IMR-90 (cell line): ENCODE measurements around the gene IMMT. TPM values are rescaled to one million over a fixed set of nuclear protein-coding genes. Genes with fewer than 3 reads are reported as not detected.

Experiments
- ATAC-seq: fragments of 200-7000 bp; cut with Tn5 transposase; 2 replicates; pipeline ENCODE4 v1.9.1; 2020; ENCODE audit warnings: low read depth, mild to moderate bottlenecking, moderate library complexity
- BruUV-seq: library from RNA; stranded (reverse); fragments of 400-500 nt; replicated peaks from 2 replicates; lab custom pipeline; 2021; lab: Mats Ljungman, UMichigan
- CTCF ChIA-PET: fragments of 300-600 bp; formaldehyde crosslinking; extraction: SDS; loops from one replicate; lab custom pipeline; 2021; ENCODE audit warnings: antibody characterized with exemption; lab: Yijun Ruan, JAX
- POLR2A ChIA-PET: fragments of 300-600 bp; sonication (Branson Sonifier 250); formaldehyde crosslinking; loops from one replicate; lab custom pipeline; 2022; ENCODE audit warnings: antibody characterized with exemption; ENCODE audit not compliant: unreplicated experiment; lab: Charles Lee
- DNase-seq: peaks from one replicate; pipeline ENCODE4 v3.0.0; 2013
- H2AFZ ChIP-seq: replicated peaks from 2 replicates; pipeline ENCODE3; 2013; ENCODE audit warnings: low read length, mild to moderate bottlenecking; ENCODE audit not compliant: poor library complexity
- H2AK5ac ChIP-seq: 2 replicates; pipeline ENCODE4 v1.6.1; 2013; ENCODE audit warnings: low read depth, low read length, inconsistent platforms
- H2AK9ac ChIP-seq: replicated peaks from 2 replicates; pipeline ENCODE3; 2013; ENCODE audit warnings: mild to moderate bottlenecking, low read depth, low read length, moderate library complexity; ENCODE audit not compliant: poor library complexity
- H2BK120ac ChIP-seq: 2 replicates; pipeline ENCODE4 v1.6.1; 2013; ENCODE audit warnings: low read depth, low read length, inconsistent platforms
- H2BK15ac ChIP-seq: 3 replicates; pipeline ENCODE4 v1.6.1; 2013; ENCODE audit warnings: low read depth, low read length, inconsistent platforms
- H2BK20ac ChIP-seq: 2 replicates; pipeline ENCODE4 v1.6.1; 2013; ENCODE audit warnings: low read depth, mild to moderate bottlenecking, inconsistent platforms, low read length, moderate library complexity
- H2BK5ac ChIP-seq: 2 replicates; pipeline ENCODE4 v1.6.1; 2013; ENCODE audit warnings: mild to moderate bottlenecking, low read depth, low read length, inconsistent platforms; ENCODE audit not compliant: poor library complexity, severe bottlenecking
- H3K14ac ChIP-seq: replicated peaks from 2 replicates; pipeline ENCODE4 v1.6.1; 2013; ENCODE audit warnings: low read depth, low read length, inconsistent platforms
- H3K18ac ChIP-seq: 2 replicates; pipeline ENCODE4 v1.6.1; 2013; ENCODE audit warnings: low read depth, low read length, control low read depth
- H3K23ac ChIP-seq: 2 replicates; pipeline ENCODE4 v1.6.1; 2013; ENCODE audit warnings: low read depth, low read length, inconsistent platforms
- H3K27ac ChIP-seq: 2 replicates; pipeline ENCODE4 v1.5.1; 2013; ENCODE audit warnings: mild to moderate bottlenecking, control low read depth, low read length; ENCODE audit not compliant: insufficient read depth
- H3K27me3 ChIP-seq: 2 replicates; pipeline ENCODE4 v1.6.1; 2013; ENCODE audit warnings: low read length; ENCODE audit not compliant: control insufficient read depth, insufficient read depth
- H3K36me3 ChIP-seq: 2 replicates; pipeline ENCODE4 v1.6.1; 2013; ENCODE audit warnings: low read length, mixed read lengths; ENCODE audit not compliant: control insufficient read depth, insufficient read depth
- H3K4ac ChIP-seq: 2 replicates; pipeline ENCODE4 v1.6.1; 2013; ENCODE audit warnings: low read depth, low read length, inconsistent platforms
- H3K4me1 ChIP-seq: 2 replicates; pipeline ENCODE4 v1.6.1; 2013; ENCODE audit warnings: low read length, mixed read lengths; ENCODE audit not compliant: control insufficient read depth, insufficient read depth
- H3K4me2 ChIP-seq: 2 replicates; pipeline ENCODE4 v1.6.1; 2013; ENCODE audit warnings: low read depth, mild to moderate bottlenecking, control low read depth, low read length, moderate library complexity
- H3K4me3 ChIP-seq: 2 replicates; pipeline ENCODE4 v1.5.1; 2013; ENCODE audit warnings: low read depth, mild to moderate bottlenecking, control low read depth, low read length, moderate library complexity; ENCODE audit not compliant: insufficient read depth
- H3K56ac ChIP-seq: 2 replicates; pipeline ENCODE4 v1.6.1; 2013; ENCODE audit warnings: low read length, inconsistent platforms; ENCODE audit not compliant: insufficient read depth; ENCODE audit errors: extremely low read depth
- H3K79me1 ChIP-seq, 2 experiments: 2 replicates each; pipeline ENCODE4 v1.6.1; 2013; ENCODE audit warnings: low read length in 2 of 2, inconsistent platforms in 1 of 2, low read depth in 1 of 2
- H3K9ac ChIP-seq: 2 replicates; pipeline ENCODE4 v1.6.1; 2013; ENCODE audit warnings: low read depth, low read length, control low read depth
- H3K9me1 ChIP-seq: 2 replicates; pipeline ENCODE4 v1.6.1; 2013; ENCODE audit warnings: low read length, inconsistent platforms; ENCODE audit not compliant: insufficient read depth
- H3K9me3 ChIP-seq: 2 replicates; pipeline ENCODE4 v1.6.1; 2013; ENCODE audit warnings: low read length; ENCODE audit not compliant: control insufficient read depth, insufficient read depth
- H4K20me1 ChIP-seq: 2 replicates; pipeline ENCODE4 v1.6.1; 2013; ENCODE audit warnings: low read length, inconsistent platforms; ENCODE audit not compliant: insufficient read depth
- H4K5ac ChIP-seq: 2 replicates; pipeline ENCODE4 v1.6.1; 2013; ENCODE audit warnings: mild to moderate bottlenecking, low read depth, low read length, control low read depth
- H4K8ac ChIP-seq, 2 experiments: 2 replicates each; pipeline ENCODE4 v1.6.1; 2013; ENCODE audit warnings: low read depth in 2 of 2, low read length in 2 of 2, control low read depth in 1 of 2, inconsistent platforms in 1 of 2
- H4K91ac ChIP-seq: 2 replicates; pipeline ENCODE4 v1.6.1; 2013; ENCODE audit warnings: low read depth, low read length, inconsistent platforms; ENCODE audit not compliant: insufficient read depth
- BHLHE40 ChIP-seq: fragments of 150-350 bp; IDR thresholded peaks from 2 replicates; pipeline ENCODE4 v1.6.1; 2016; ENCODE audit warnings: mild to moderate bottlenecking, low read depth, low read length
- CEBPB ChIP-seq: IDR thresholded peaks from 2 replicates; pipeline ENCODE4 v1.6.1; 2012; ENCODE audit warnings: low read depth, low read length, improper control_type of control experiment
- CHD1 ChIP-seq: IDR thresholded peaks from 2 replicates; pipeline ENCODE4 v1.6.1; 2012; ENCODE audit warnings: low read depth, low read length, improper control_type of control experiment
- CTCF ChIP-seq: conservative IDR thresholded peaks from 2 replicates; pipeline ENCODE4 v1.5.1; 2012; ENCODE audit warnings: mild to moderate bottlenecking, low read depth, low read length, improper control_type of control experiment
- ELK1 ChIP-seq: fragments of 150-350 bp; IDR thresholded peaks from 2 replicates; pipeline ENCODE4 v1.6.1; 2016; ENCODE audit warnings: low read depth, mild to moderate bottlenecking, low read length, moderate library complexity, borderline replicate concordance
- FOS ChIP-seq: fragments of 150-350 bp; IDR thresholded peaks from 2 replicates; pipeline ENCODE4 v1.6.1; 2016; ENCODE audit warnings: low read depth, low read length
- MXI1 ChIP-seq: IDR thresholded peaks from 2 replicates; pipeline ENCODE4 v1.6.1; 2012; ENCODE audit warnings: low read depth, mild to moderate bottlenecking, low read length, moderate library complexity, borderline replicate concordance
- NFE2L2 ChIP-seq: fragments of 150-350 bp; IDR thresholded peaks from 2 replicates; pipeline ENCODE4 v1.6.1; 2016; ENCODE audit warnings: low read depth, mild to moderate bottlenecking, low read length
- POLR2A ChIP-seq: IDR thresholded peaks from 2 replicates; pipeline ENCODE4 v1.6.1; 2012; ENCODE audit warnings: mild to moderate bottlenecking, low read depth, low read length
- RAD21 ChIP-seq: IDR thresholded peaks from 2 replicates; pipeline ENCODE4 v1.6.1; 2012; ENCODE audit warnings: low read length, improper control_type of control experiment
- RCOR1 ChIP-seq: IDR thresholded peaks from 2 replicates; pipeline ENCODE4 v1.6.1; 2012; ENCODE audit warnings: mild to moderate bottlenecking, low read length, improper control_type of control experiment; ENCODE audit not compliant: insufficient replicate concordance
- RFX5 ChIP-seq: IDR thresholded peaks from 2 replicates; pipeline ENCODE4 v1.8.0; 2012; ENCODE audit warnings: low read depth, mild to moderate bottlenecking, low read length, moderate library complexity
- SMC3 ChIP-seq: fragments of 150-350 bp; IDR thresholded peaks from 2 replicates; pipeline ENCODE4 v1.6.1; 2016; ENCODE audit warnings: low read depth, mild to moderate bottlenecking, antibody characterized with exemption, low read length, moderate library complexity
- WGBS, 2 experiments: methylation state at CpG; one replicate each; pipeline versions ENCODE4 v1.1.5 to v1.1.7; 2013; ENCODE audit warnings: missing lambda C conversion rate in 2 of 2; ENCODE audit not compliant: insufficient read length in 1 of 2; ENCODE audit errors: extremely low coverage in 2 of 2; 5-methylcytosine and 5-hydroxymethylcytosine counted together
- dilution Hi-C: fragments of 300-500 bp; cut with HindIII; formaldehyde crosslinking; loops from one replicate; pipeline ENCODE4 v1.14.3; 2018; ENCODE audit warnings: low sequenced_read_pairs; ENCODE audit not compliant: unreplicated experiment
- in situ Hi-C: fragments of 300-500 bp; cut with MboI; formaldehyde crosslinking; loops from 3 replicates; pipeline ENCODE4 v1.14.3; 2019; ENCODE audit warnings: low sequenced_read_pairs, inconsistent platforms, mixed read lengths
- intact Hi-C: fragments of 100-400 bp; cut with micrococcal nuclease; formaldehyde crosslinking; loops from 2 replicates; pipeline ENCODE4 v1.10.0; 2022
- polyA plus RNA-seq, 3 experiments: library from polyadenylated mRNA; depleted of rRNA; stranded (reverse); fragments of >200 nt; gene quantifications; 2 replicates each; pipeline ENCODE4 v1.2.3, GENCODE V29; 2012; ENCODE audit warnings: low replicate concordance in 1 of 3
- total RNA-seq: library from RNA; depleted of rRNA; stranded (reverse); fragments of >200 nt; gene quantifications from 2 replicates; pipeline ENCODE4 v1.2.3, GENCODE V29; 2012
- TF ChIP-seq, protein P1 (sequence below): fragments of 150-350 bp; IDR thresholded peaks from 2 replicates; pipeline ENCODE4 v1.6.1; 2017; ENCODE audit warnings: mild to moderate bottlenecking, antibody characterized with exemption, low read length, low read depth

IMMT gene
- total and polyA plus RNA-seq, 2 of the 4 experiments (the other 2 are of a cell fraction) = 50.5 to 87.3 TPM

DNA sequence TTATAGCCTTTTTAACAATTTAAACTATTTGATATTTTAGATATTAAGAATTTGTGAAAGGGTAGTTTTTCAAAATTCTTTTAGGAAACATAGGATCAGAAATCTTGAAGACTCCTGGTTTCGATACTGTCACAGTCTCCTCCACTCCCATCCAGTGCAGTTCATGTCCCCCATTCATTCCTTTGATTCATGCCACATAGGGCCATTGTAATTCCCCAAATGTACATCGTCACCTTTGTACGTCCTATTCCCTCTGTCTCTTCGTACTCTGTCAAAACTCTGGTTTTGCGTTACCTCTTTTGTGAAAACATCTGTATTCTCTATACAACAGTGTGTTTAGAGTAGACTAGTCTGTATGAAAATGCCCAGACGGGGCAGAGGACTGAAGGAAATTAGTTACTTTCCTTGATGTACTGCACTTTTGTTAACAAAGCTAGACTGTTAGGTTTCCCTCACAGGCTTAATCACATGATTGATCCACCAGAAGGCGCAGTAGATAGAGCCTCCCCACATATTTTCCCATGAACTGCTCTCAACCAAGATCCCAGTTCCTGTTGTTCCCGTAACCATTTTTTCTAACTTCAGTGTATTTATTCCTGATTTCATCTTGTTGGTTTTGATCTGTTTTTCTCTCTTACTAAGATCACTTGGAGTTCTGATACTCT lies 6.5 kb upstream of the IMMT start:
- ChIA-PET CTCF (interaction anchor here (1.3 kb wide), 1 partner anchor 20 kb away, joined by 3 read pairs; no protein-coding TSS in a partner anchor), POLR2A (no interaction called here)
- BruUV-seq = no TSS peak
- Histone ChIP-seq H4K8ac (no peak overlapping the region), H3K9me3 (no peaks in the 10 kb centered on the region), H2AK5ac (peak overlapping the region; percentile 43; the same call in 1 of the 2 replicates), H4K91ac (no peak overlapping the region), H3K36me3 (peaks cover 6% of the 10 kb centered on the region), H3K4me2 (no peak overlapping the region), H3K9ac (no peak overlapping the region), H3K23ac (peak overlapping the region; percentile 33; the same call in 1 of the 2 replicates), H3K18ac (no peak overlapping the region), H2BK5ac (no peak overlapping the region), H2BK120ac (no peak overlapping the region), H2AK9ac (no peak overlapping the region), H2BK15ac (no peak overlapping the region), H2AFZ (no peak overlapping the region), H3K27ac (no peak overlapping the region), H3K27me3 (no peaks in the 10 kb centered on the region), H2BK20ac (no peak overlapping the region), H3K79me1 (peaks cover 29 to 36% of the 10 kb centered on the region in 2 experiments), H3K4me3 (no peak overlapping the region), H3K56ac (no peak overlapping the region), H4K5ac (no peak overlapping the region), H3K4me1 (0 out of 2 replicates have a peak, but pooled peaks cover 1% of the 10 kb centered on the region), H3K9me1 (peaks cover 2% of the 10 kb centered on the region; the same call in 1 of the 2 replicates), H4K20me1 (no peaks in the 10 kb centered on the region; the same call in 1 of the 2 replicates), H3K14ac (no peak overlapping the region), H3K4ac (peak overlapping the region; percentile 29; the same call in 1 of the 2 replicates)
- dilution Hi-C loops (no loop called here), intact Hi-C loops (loop anchor here (2.0 kb wide), 1 partner anchor 241 kb away; no protein-coding TSS in a partner anchor), in situ Hi-C loops (no loop called here)
- no peak for ATAC-seq
- TF ChIP-seq CTCF = no peak
- TF ChIP-seq NFE2L2 = no peak
- no peak for TF ChIP-seq BHLHE40
- TF ChIP-seq RAD21 = no peak
- TF ChIP-seq FOS = no peak
- no peak for TF ChIP-seq RFX5
- TF ChIP-seq RCOR1 = no peak
- no peak for TF ChIP-seq ELK1
- TF ChIP-seq CHD1 = no peak
- no peak for TF ChIP-seq POLR2A
- no peak for TF ChIP-seq SMC3
- no peak for TF ChIP-seq CEBPB
- TF ChIP-seq, protein P1, sequence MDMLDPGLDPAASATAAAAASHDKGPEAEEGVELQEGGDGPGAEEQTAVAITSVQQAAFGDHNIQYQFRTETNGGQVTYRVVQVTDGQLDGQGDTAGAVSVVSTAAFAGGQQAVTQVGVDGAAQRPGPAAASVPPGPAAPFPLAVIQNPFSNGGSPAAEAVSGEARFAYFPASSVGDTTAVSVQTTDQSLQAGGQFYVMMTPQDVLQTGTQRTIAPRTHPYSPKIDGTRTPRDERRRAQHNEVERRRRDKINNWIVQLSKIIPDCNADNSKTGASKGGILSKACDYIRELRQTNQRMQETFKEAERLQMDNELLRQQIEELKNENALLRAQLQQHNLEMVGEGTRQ = no peak
- TF ChIP-seq MXI1 = no peak
- no peak for DNase-seq
- 100% methylated on average over 1 of the region's 8 CpGs; no CpG with 5 or more reads in 1 of the 2 experiments for WGBS, 2 experiments
